H1 (cell line): Measurements from ENCODE around the gene EED. TPM values are rescaled to one million over a fixed set of nuclear protein-coding genes. Genes with fewer than 3 reads are reported as not detected.

Experiments
- CTCF ChIA-PET: fragments of 300-600 bp; sonication (Branson Sonifier 250); formaldehyde crosslinking; loops from one replicate; lab custom pipeline; 2021; ENCODE audit not compliant: partially characterized antibody; lab: Charles Lee
- POLR2A ChIA-PET: fragments of 300-600 bp; sonication (Branson Sonifier 250); formaldehyde crosslinking; loops from one replicate; lab custom pipeline; 2021; ENCODE audit warnings: inconsistent platforms; ENCODE audit not compliant: partially characterized antibody; lab: Charles Lee
- DNase-seq, 2 experiments: peaks; one replicate each; pipeline versions ENCODE4 v3.0.0 to v3.0.0-alpha.2; 2010 to 2022; ENCODE audit warnings: low spot score in 2 of 2, low read depth in 1 of 2, mixed read lengths in 1 of 2
- FAIRE-seq: peaks from 2 replicates; lab custom pipeline; 2011; peaks lifted over from hg19 to GRCh38; lab: Jason Lieb, UNC
- H2AFZ ChIP-seq: 2 replicates; pipeline ENCODE4 v1.8.1; 2012; ENCODE audit warnings: low read length, inconsistent platforms
- H2AK5ac ChIP-seq: 2 replicates; pipeline ENCODE4 v1.6.1; 2013; ENCODE audit warnings: low read depth, low read length
- H2BK120ac ChIP-seq: replicated peaks from 2 replicates; pipeline ENCODE3; 2013; ENCODE audit warnings: low read depth, low read length, inconsistent platforms
- H2BK12ac ChIP-seq: 2 replicates; pipeline ENCODE4 v1.6.1; 2013; ENCODE audit warnings: low read depth, low read length
- H2BK15ac ChIP-seq: 2 replicates; pipeline ENCODE4 v1.6.1; 2013; ENCODE audit warnings: low read length
- H2BK20ac ChIP-seq: 2 replicates; pipeline ENCODE4 v1.6.1; 2013; ENCODE audit warnings: low read length
- H2BK5ac ChIP-seq: 2 replicates; pipeline ENCODE4 v1.6.1; 2013; ENCODE audit warnings: low read depth, low read length
- H3K14ac ChIP-seq: 2 replicates; pipeline ENCODE4 v1.6.1; 2013; ENCODE audit warnings: inconsistent platforms; ENCODE audit not compliant: insufficient read length
- H3K18ac ChIP-seq: 2 replicates; pipeline ENCODE4 v1.6.1; 2013; ENCODE audit warnings: low read length; ENCODE audit errors: extremely low read depth
- H3K23ac ChIP-seq: 2 replicates; pipeline ENCODE4 v1.6.1; 2013; ENCODE audit warnings: inconsistent platforms; ENCODE audit not compliant: insufficient read length
- H3K23me2 ChIP-seq: 2 replicates; pipeline ENCODE4 v1.6.1; 2013; ENCODE audit warnings: low read depth, low read length
- H3K27ac ChIP-seq: 2 replicates; pipeline ENCODE4 v1.6.1; 2011; ENCODE audit warnings: low read depth, low read length, inconsistent platforms
- H3K27me3 ChIP-seq, 4 experiments: replicated peaks in 1 of 4; 1 replicate in 1 of 4; 2 replicates in 3 of 4; pipeline versions ENCODE4 v1.6.1 to v1.8.1; 2011 to 2013; ENCODE audit warnings: low read length in 3 of 4, mild to moderate bottlenecking in 3 of 4, inconsistent platforms in 2 of 4, mixed read lengths in 2 of 4, moderate library complexity in 1 of 4; ENCODE audit not compliant: control insufficient read depth in 3 of 4, insufficient read depth in 3 of 4; ENCODE audit errors: extremely low read depth in 1 of 4
- H3K36me3 ChIP-seq, 4 experiments: 2 replicates each; pipeline versions ENCODE4 v1.6.1 to v1.8.1; 2011 to 2013; ENCODE audit warnings: mild to moderate bottlenecking in 4 of 4, low read length in 3 of 4, moderate library complexity in 2 of 4, control low read depth in 1 of 4, inconsistent platforms in 1 of 4; ENCODE audit not compliant: insufficient read depth in 4 of 4, control insufficient read depth in 2 of 4
- H3K4ac ChIP-seq: replicated peaks from 2 replicates; pipeline ENCODE3; 2013; ENCODE audit warnings: low read length, low read depth, mixed read lengths, inconsistent platforms; ENCODE audit not compliant: insufficient read length
- H3K4me1 ChIP-seq, 4 experiments: replicated peaks in 1 of 4; 1 replicate in 1 of 4; 2 replicates in 3 of 4; pipeline versions ENCODE4 v1.6.1 to v1.8.1; 2011 to 2013; ENCODE audit warnings: low read length in 3 of 4, inconsistent platforms in 2 of 4, mixed read lengths in 1 of 4; ENCODE audit not compliant: insufficient read depth in 4 of 4, control insufficient read depth in 3 of 4
- H3K4me2 ChIP-seq, 2 experiments: 2 replicates each; pipeline versions ENCODE4 v1.6.1 to v1.8.1; 2011 to 2013; ENCODE audit warnings: low read depth in 2 of 2, low read length in 2 of 2, control low read depth in 1 of 2, inconsistent platforms in 1 of 2, mild to moderate bottlenecking in 1 of 2; ENCODE audit not compliant: insufficient read depth in 1 of 2
- H3K4me3 ChIP-seq, 4 experiments: fragments of 200-600, 300-600 bp in 1 of 4; sonication (generic), shearing (Covaris generic), sonication (Bioruptor Twin) in 1 of 4; 2 replicates each; pipeline versions ENCODE4 v1.5.1 to v1.8.1; 2011 to 2016; ENCODE audit warnings: low read length in 4 of 4, low read depth in 3 of 4, control low read depth in 2 of 4, inconsistent platforms in 2 of 4, mild to moderate bottlenecking in 2 of 4, mixed read lengths in 1 of 4, moderate library complexity in 1 of 4; ENCODE audit not compliant: insufficient read depth in 2 of 4; ENCODE audit errors: extremely low read depth in 1 of 4
- H3K56ac ChIP-seq: replicated peaks from 2 replicates; pipeline ENCODE3; 2013; ENCODE audit warnings: low read depth, mild to moderate bottlenecking, mixed read lengths, low read length, inconsistent platforms; ENCODE audit not compliant: insufficient read length
- H3K79me1 ChIP-seq: 2 replicates; pipeline ENCODE4 v1.6.1; 2013; ENCODE audit warnings: low read depth, low read length, control low read depth
- H3K79me2 ChIP-seq, 2 experiments: 2 replicates each; pipeline versions ENCODE4 v1.6.1 to v1.8.1; 2012 to 2013; ENCODE audit warnings: low read length in 2 of 2, mild to moderate bottlenecking in 2 of 2, inconsistent platforms in 1 of 2; ENCODE audit not compliant: insufficient read depth in 2 of 2, control insufficient read depth in 1 of 2
- H3K9ac ChIP-seq, 4 experiments: replicated peaks in 1 of 4; 1 replicate in 1 of 4; 2 replicates in 3 of 4; pipeline versions ENCODE4 v1.6.1 to v1.8.1; 2011 to 2013; ENCODE audit warnings: low read depth in 3 of 4, low read length in 3 of 4, control low read depth in 2 of 4, mild to moderate bottlenecking in 2 of 4, moderate library complexity in 2 of 4, inconsistent platforms in 1 of 4; ENCODE audit errors: extremely low read depth in 1 of 4
- H3K9me3 ChIP-seq, 2 experiments: 2 replicates each; pipeline versions ENCODE4 v1.6.1 to v1.8.1; 2012 to 2013; ENCODE audit warnings: mild to moderate bottlenecking in 2 of 2, moderate library complexity in 2 of 2, control low read depth in 1 of 2, inconsistent platforms in 1 of 2, low read depth in 1 of 2, low read length in 1 of 2, mixed read lengths in 1 of 2; ENCODE audit not compliant: insufficient read depth in 2 of 2
- H4K20me1 ChIP-seq, 2 experiments: replicated peaks in 1 of 2; 2 replicates each; pipeline versions ENCODE3 to v1.8.1; 2011 to 2013; ENCODE audit warnings: inconsistent platforms in 2 of 2, low read length in 2 of 2, mild to moderate bottlenecking in 1 of 2; ENCODE audit not compliant: insufficient read depth in 2 of 2, control insufficient read depth in 1 of 2
- H4K5ac ChIP-seq: 2 replicates; pipeline ENCODE4 v1.6.1; 2013; ENCODE audit warnings: low read length, low read depth, mixed read lengths, inconsistent platforms; ENCODE audit not compliant: insufficient read length
- H4K8ac ChIP-seq: 2 replicates; pipeline ENCODE4 v1.8.0; 2013; ENCODE audit warnings: mild to moderate bottlenecking, moderate library complexity, low read length, inconsistent platforms; ENCODE audit not compliant: insufficient read depth; ENCODE audit errors: extremely low read depth
- H4K91ac ChIP-seq: replicated peaks from 2 replicates; pipeline ENCODE3; 2013; ENCODE audit warnings: low read length, mixed read lengths, inconsistent platforms; ENCODE audit not compliant: insufficient read length
- ATF2 ChIP-seq: IDR thresholded peaks from 2 replicates; pipeline ENCODE4 v1.6.1; 2012; ENCODE audit warnings: low read length, inconsistent platforms
- CBX5 ChIP-seq: fragments of 300-800, 300-1000 bp; sonication (generic); IDR thresholded peaks from 2 replicates; pipeline ENCODE4 v1.7.1; 2016; ENCODE audit warnings: antibody characterized with exemption, low read length, low read depth
- FOSL1 ChIP-seq: IDR thresholded peaks from 2 replicates; pipeline ENCODE4 v1.6.1; 2011; ENCODE audit warnings: mild to moderate bottlenecking, low read depth, low read length, moderate library complexity; ENCODE audit not compliant: insufficient read depth
- RBBP5 ChIP-seq: IDR thresholded peaks from 2 replicates; pipeline ENCODE4 v1.7.1; 2012; ENCODE audit warnings: low read depth, mild to moderate bottlenecking, inconsistent platforms, low read length, moderate library complexity, borderline replicate concordance
- SIX5 ChIP-seq: IDR thresholded peaks from 2 replicates; pipeline ENCODE4 v1.6.1; 2011; ENCODE audit warnings: mild to moderate bottlenecking, low read depth, low read length
- TEAD4 ChIP-seq: IDR thresholded peaks from 2 replicates; pipeline ENCODE4 v1.6.1; 2012; ENCODE audit warnings: low read depth, low read length, inconsistent platforms, mixed read lengths
- WGBS, 2 experiments: shearing (Covaris generic) in 1 of 2; methylation state at CpG; one replicate each; pipeline versions ENCODE4 v1.1.6 to v1.1.7; 2013 to 2015; ENCODE audit warnings: low lambda C conversion rate in 2 of 2, mixed read lengths in 2 of 2, inconsistent platforms in 1 of 2, low coverage in 1 of 2, missing lambda C conversion rate in 1 of 2; ENCODE audit not compliant: insufficient replicate concordance in 2 of 2, insufficient coverage in 1 of 2, insufficient read length in 1 of 2; ENCODE audit errors: extremely low coverage in 1 of 2, missing lambda C conversion rate in 1 of 2; 5-methylcytosine and 5-hydroxymethylcytosine counted together
- polyA plus RNA-seq, 7 experiments: library from polyadenylated mRNA; depleted of rRNA in 3 of 7; stranded (reverse) in 5 of 7; unstranded in 2 of 7; fragments of >200 nt in 5 of 7; fragments of 200-250 nt in 2 of 7; gene quantifications; 1 replicate in 5 of 7; 2 replicates in 1 of 7; 4 replicates in 1 of 7; pipeline versions ENCODE4 v1.2.1 to v1.2.3, GENCODE V29; 2011 to 2013; ENCODE audit warnings: missing spikeins in 2 of 7, mixed read lengths in 2 of 7
- total RNA-seq: library from RNA; stranded (reverse); fragmentation: NEBNext Ultra II Directional; extraction: Animal tissue kit (Norgen Biotek cat#: 25700); gene quantifications from 2 replicates; pipeline ENCODE4 v1.2.1, GENCODE V29; 2021

Gene EED
- total and polyA plus RNA-seq, 2 of the 8 experiments (the other 6 are each of a cell fraction or from before 2014, with no cell fraction given): 12.6 to 26.9 TPM

GRCh38 chr11:86205421-86206336 is 38.9 kb upstream of the EED start:
- Histone ChIP-seq H3K36me3 (no peaks in the 10 kb centered on the region), H4K20me1 (no peaks in the 10 kb centered on the region), H2BK20ac (no peak overlapping the region), H3K4me3 (no peak overlapping the region), H3K23me2 (peaks cover 4% of the 10 kb centered on the region; the same call in 1 of the 2 replicates), H2BK5ac (no peak overlapping the region), H3K9ac (no peak overlapping the region), H4K91ac (no peak overlapping the region), H3K4ac (no peak overlapping the region), H3K27ac (no peak overlapping the region), H2AFZ (no peak overlapping the region), H2BK12ac (no peak overlapping the region), H3K4me1 (peaks cover 0 to 3% (median 0%) of the 10 kb centered on the region in 4 experiments; a peak in 1 of 7 replicates), H3K4me2 (no peak overlapping the region), H2BK15ac (no peak overlapping the region), H4K8ac (no peak overlapping the region), H2BK120ac (no peak overlapping the region), H3K14ac (no peak overlapping the region), H3K18ac (no peak overlapping the region), H3K79me1 (no peaks in the 10 kb centered on the region), H4K5ac (no peak overlapping the region), H3K56ac (no peak overlapping the region)
- POLR2A ChIA-PET: interaction anchor here (0.6 to 1.2 kb wide), 2 partner anchors 13 to 590 kb away, joined by 3 read pairs; no protein-coding TSS in a partner anchor
- CTCF ChIA-PET: interaction anchor here (0.8 to 4.6 kb wide), 8 partner anchors 11 to 351 kb away, joined by 3 to 38 read pairs (median 4); partner anchors contain the start of gene CCDC83
- no peak for FAIRE-seq
- TF ChIP-seq ATF2 (no peak), RBBP5 (no peak), TEAD4 (no peak), SIX5 (no peak), CBX5 (no peak), FOSL1 (no peak)
- TF ChIP-seq, all 59 proteins: peak for 0
- WGBS, 2 experiments: 87% methylated on average over 11 of the region's 11 CpGs; no CpG with 5 or more reads in 1 of the 2 experiments
- peaks cover 0 to 2% (median under 1%) of the 10 kb centered on the region in 4 experiments; a peak in 4 of 7 replicates for H3K27me3 ChIP-seq
- no peak overlapping the region for H3K23ac ChIP-seq
- DNase-seq: no peak
- H2AK5ac ChIP-seq: no peak overlapping the region
- H3K9me3 ChIP-seq: no peaks in the 10 kb centered on the region
- H3K79me2 ChIP-seq: no peaks in the 10 kb centered on the region
